Hepatocyte (in vitro differentiated cells): ENCODE results near the gene ABCB8.
A peak's percentile ranks its signal among the peaks of the same experiment; 100 is the strongest.

ENCODE experiments used
- EZH2 ChIP-seq: fragments of 200-600 bp; sonication (generic); IDR thresholded peaks from 2 replicates; pipeline ENCODE4 v1.6.1; 2016; ENCODE audit warnings: antibody characterized with exemption, mild to moderate bottlenecking, borderline replicate concordance
- EZH2phosphoT487 ChIP-seq: fragments of 200-600 bp; sonication (generic); IDR thresholded peaks from one replicate; pipeline ENCODE4 v1.6.1; 2018; ENCODE audit warnings: antibody characterized with exemption, mild to moderate bottlenecking, low read depth, moderate library complexity; ENCODE audit not compliant: unreplicated experiment, severe bottlenecking
- TF ChIP-seq, protein P1 (sequence below): fragments of 200-600 bp; sonication (generic); IDR thresholded peaks from 2 replicates; pipeline ENCODE4 v1.5.1; 2016; ENCODE audit warnings: antibody characterized with exemption, mild to moderate bottlenecking; ENCODE audit not compliant: poor library complexity

DNA sequence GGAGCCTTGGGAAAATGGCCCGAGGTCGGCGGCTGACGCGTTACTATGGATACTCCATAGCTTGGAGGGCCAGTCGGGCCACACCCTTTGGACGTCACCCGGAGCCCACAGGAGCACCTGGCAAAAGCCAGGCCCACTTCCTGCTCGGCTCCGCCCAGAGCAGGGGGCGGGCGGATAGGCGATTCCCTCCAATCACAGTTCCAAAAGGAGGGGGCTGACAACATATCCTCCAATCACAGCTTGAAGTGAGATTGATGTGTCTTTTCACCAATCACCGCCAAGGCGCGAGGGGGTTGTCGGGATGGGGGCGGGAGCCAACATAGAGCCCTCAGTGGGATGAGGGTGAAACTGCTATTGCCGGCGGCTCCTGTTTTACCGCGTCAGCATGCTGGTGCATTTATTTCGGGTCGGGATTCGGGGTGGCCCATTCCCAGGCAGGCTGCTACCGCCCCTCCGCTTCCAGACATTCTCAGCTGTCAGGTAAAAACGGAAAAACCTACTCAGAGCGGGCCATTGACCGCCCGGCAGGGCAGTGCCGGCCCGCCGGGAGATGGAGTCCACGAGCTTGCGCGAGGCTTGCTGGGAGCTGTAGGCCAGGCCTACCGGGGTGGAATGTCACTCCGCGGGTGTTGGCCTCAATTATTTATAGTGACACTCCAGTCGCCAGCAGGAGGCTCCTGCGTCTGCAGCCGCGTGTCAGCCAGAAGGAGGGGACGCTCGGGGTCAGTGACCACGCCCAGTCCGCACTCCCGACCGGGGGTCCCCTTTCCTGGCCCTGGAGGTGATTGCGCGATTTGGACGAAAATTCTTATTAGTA lies at the start of gene ABCB8:
- TF ChIP-seq, protein P1, sequence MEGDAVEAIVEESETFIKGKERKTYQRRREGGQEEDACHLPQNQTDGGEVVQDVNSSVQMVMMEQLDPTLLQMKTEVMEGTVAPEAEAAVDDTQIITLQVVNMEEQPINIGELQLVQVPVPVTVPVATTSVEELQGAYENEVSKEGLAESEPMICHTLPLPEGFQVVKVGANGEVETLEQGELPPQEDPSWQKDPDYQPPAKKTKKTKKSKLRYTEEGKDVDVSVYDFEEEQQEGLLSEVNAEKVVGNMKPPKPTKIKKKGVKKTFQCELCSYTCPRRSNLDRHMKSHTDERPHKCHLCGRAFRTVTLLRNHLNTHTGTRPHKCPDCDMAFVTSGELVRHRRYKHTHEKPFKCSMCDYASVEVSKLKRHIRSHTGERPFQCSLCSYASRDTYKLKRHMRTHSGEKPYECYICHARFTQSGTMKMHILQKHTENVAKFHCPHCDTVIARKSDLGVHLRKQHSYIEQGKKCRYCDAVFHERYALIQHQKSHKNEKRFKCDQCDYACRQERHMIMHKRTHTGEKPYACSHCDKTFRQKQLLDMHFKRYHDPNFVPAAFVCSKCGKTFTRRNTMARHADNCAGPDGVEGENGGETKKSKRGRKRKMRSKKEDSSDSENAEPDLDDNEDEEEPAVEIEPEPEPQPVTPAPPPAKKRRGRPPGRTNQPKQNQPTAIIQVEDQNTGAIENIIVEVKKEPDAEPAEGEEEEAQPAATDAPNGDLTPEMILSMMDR = peak; percentile 37
- TF ChIP-seq EZH2phosphoT487 (no peak), EZH2 (no peak)
